Measurements from ENCODE around the gene LIX1L. TPM values are rescaled to one million over a fixed set of nuclear protein-coding genes. Genes with fewer than 3 reads are reported as not detected.

Gene LIX1L
- total and polyA plus RNA-seq, 2 of the 13 experiments (the other 11 are each of a cell fraction or from before 2014, with no cell fraction given), result 8.1 to 24.9 TPM

- TF ChIP-seq ZEB1 (IDR thresholded peaks at IDR 0.05; ENCODE audit: insufficient replicate concordance, low read depth) (no peak), ZFX (CRISPR knock-in tag; IDR thresholded peaks at IDR 0.05; ENCODE audit: low read depth) (peak; percentile 82), ZNF30 (CRISPR knock-in tag; IDR thresholded peaks at IDR 0.05) (no peak), ZNF292 (CRISPR knock-in tag; IDR thresholded peaks at IDR 0.05; ENCODE audit: borderline replicate concordance, low read depth) (no peak; the same call in 1 of the 2 replicates), ZNF703 (CRISPR knock-in tag; IDR thresholded peaks at IDR 0.05; ENCODE audit: borderline replicate concordance) (no peak), AFF4 (CRISPR knock-in tag; IDR thresholded peaks at IDR 0.05) (no peak), NBN (conservative IDR thresholded peaks at IDR 0.05) (no peak), KDM5B (CRISPR knock-in tag; IDR thresholded peaks at IDR 0.05; ENCODE audit: borderline replicate concordance) (peak; percentile 41; the same call in 1 of the 2 replicates), ZNF660 (CRISPR knock-in tag; IDR thresholded peaks at IDR 0.05; ENCODE audit: borderline replicate concordance, low read depth) (no peak), CHD2 (IDR thresholded peaks at IDR 0.05; ENCODE audit: low read depth, low read length) (peak; percentile 92), ZNF530 (CRISPR knock-in tag; IDR thresholded peaks at IDR 0.05; ENCODE audit: low read depth) (no peak), ZNF766 (CRISPR knock-in tag; IDR thresholded peaks at IDR 0.05; ENCODE audit: borderline replicate concordance) (no peak), ZGPAT (CRISPR knock-in tag; IDR thresholded peaks at IDR 0.05) (no peak), ZNF33A (CRISPR knock-in tag; IDR thresholded peaks at IDR 0.05; ENCODE audit: borderline replicate concordance) (no peak), NFYC (CRISPR knock-in tag; IDR thresholded peaks at IDR 0.05) (no peak), KDM6A (CRISPR knock-in tag; IDR thresholded peaks at IDR 0.05; ENCODE audit: low read depth) (no peak), HNRNPH1 (optimal IDR thresholded peaks at IDR 0.05; ENCODE audit: low read depth, low read length) (no peak), ZNF432 (CRISPR knock-in tag; IDR thresholded peaks at IDR 0.05; ENCODE audit: borderline replicate concordance) (no peak), ZBED4 (CRISPR knock-in tag; IDR thresholded peaks at IDR 0.05; ENCODE audit: borderline replicate concordance) (no peak), ZNF121 (CRISPR knock-in tag; IDR thresholded peaks at IDR 0.05) (no peak), KDM4B (CRISPR knock-in tag; IDR thresholded peaks at IDR 0.05) (no peak)
These were observed 39.4 kb downstream of the LIX1L start, which contains the start of gene PEX11B (continued) for GRCh38 chr1:145918144-145918991.

Measured in HepG2 (cell line).